ENCODE data around the gene ITGB3.

ITGB3 gene

GRCh38 chr17:47295874-47296255 is 42.2 kb downstream of the ITGB3 start:
- no peak overlapping the region for H3K4me3 ChIP-seq (ENCODE audit: low read depth, low read length)
- no peak for TF ChIP-seq CTCF (IDR thresholded peaks at IDR 0.05; ENCODE audit: low read depth, low read length)

- H3K4me3 ChIP-seq (ENCODE audit: low read depth, low read length) = no peak overlapping the region
- TF ChIP-seq CTCF (IDR thresholded peaks at IDR 0.05; ENCODE audit: low read depth, low read length) = no peak
Observed at GRCh38 chr17:47297661-47298400, 44.2 kb downstream of the ITGB3 start.

GRCh38 chr17:47298712-47299111 is 45.1 kb downstream of the ITGB3 start:
- H3K4me3 ChIP-seq (ENCODE audit: low read depth, low read length) = no peak overlapping the region
- no peak for TF ChIP-seq CTCF (IDR thresholded peaks at IDR 0.05; ENCODE audit: low read depth, low read length)

GRCh38 chr17:47299239-47299910 is 45.7 kb downstream of the ITGB3 start:
- no peak for TF ChIP-seq CTCF (IDR thresholded peaks at IDR 0.05; ENCODE audit: low read depth, low read length)
- no peak overlapping the region for H3K4me3 ChIP-seq (ENCODE audit: low read depth, low read length)

- no peak overlapping the region for H3K4me3 ChIP-seq (ENCODE audit: low read depth, low read length)
Observed at GRCh38 chr17:47300718-47301117, 47.1 kb downstream of the ITGB3 start.

GRCh38 chr17:47301161-47301560 is 47.5 kb downstream of the ITGB3 start:
- TF ChIP-seq CTCF (IDR thresholded peaks at IDR 0.05; ENCODE audit: low read depth, low read length) = no peak
- no peak overlapping the region for H3K4me3 ChIP-seq (ENCODE audit: low read depth, low read length)

More at GRCh38 chr17:47300718-47301117, 47.1 kb downstream of the ITGB3 start:
- TF ChIP-seq CTCF (IDR thresholded peaks at IDR 0.05; ENCODE audit: low read depth, low read length) = no peak

- TF ChIP-seq CTCF (IDR thresholded peaks at IDR 0.05; ENCODE audit: low read depth, low read length) = no peak
- H3K4me3 ChIP-seq (ENCODE audit: low read depth, low read length) = no peak overlapping the region
Observed at GRCh38 chr17:47301831-47302230, 48.2 kb downstream of the ITGB3 start.

Data from WI38 (cell line).